ENCODE results near the gene TRAPPC10. TPM values are rescaled to one million over a fixed set of nuclear protein-coding genes. Genes with fewer than 3 reads are reported as not detected.

TRAPPC10 gene
- total RNA-seq, 5 donors from 2014 or later (not counting 1 experiment from before 2014, with no cell fraction given) = 82.5 to 144 (median 92.2) TPM

DNA sequence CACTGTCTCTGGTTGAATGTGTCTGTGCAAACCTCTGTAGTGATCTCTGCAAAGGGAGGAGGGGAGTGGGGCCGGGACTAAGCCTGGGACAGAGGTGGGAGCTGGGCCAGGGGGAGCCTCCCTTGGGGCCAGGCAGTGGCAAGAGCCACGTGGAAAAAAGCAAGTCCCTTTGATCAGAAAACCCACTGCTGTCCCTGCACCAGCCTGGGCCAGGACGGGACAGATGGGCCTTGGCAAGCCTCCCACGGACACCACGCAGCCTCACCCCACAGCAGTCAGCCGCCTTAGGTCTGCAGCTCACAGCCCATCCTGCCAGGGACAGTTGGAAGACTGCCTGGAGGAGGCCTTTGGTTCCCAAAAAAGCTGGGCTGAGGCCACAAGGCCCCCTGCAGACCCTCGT lies 11.7 kb upstream of the TRAPPC10 start:
- no peak overlapping the region for H3K27ac ChIP-seq (ENCODE audit: low read length)
- H3K4me1 Mint-ChIP-seq = no peaks in the 10 kb centered on the region

DNA sequence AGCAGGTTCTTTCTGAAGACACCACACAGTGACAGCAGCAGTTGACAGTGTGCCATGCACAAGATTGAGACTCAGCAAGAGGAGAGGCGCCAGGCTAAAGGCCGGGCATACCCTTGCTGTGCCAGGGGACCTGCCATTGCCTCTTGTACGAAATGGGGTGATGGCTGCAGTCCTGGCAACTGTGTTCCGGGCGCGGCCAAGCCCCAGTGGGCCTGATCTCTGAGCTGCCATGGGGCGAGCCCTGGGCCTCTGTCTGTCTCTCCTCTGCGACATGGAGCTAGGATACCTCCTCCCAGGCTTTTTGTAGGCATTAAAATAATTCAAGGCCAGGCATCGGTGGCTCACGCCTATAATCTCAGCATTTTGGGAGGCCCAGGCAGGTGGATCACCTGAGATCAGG lies 9.6 kb upstream of the TRAPPC10 start:
- H3K9me3 ChIP-seq = no peaks in the 10 kb centered on the region
- DNase-seq (no peak), ATAC-seq (replicated peaks in 1 of 4) (no peak)
- H3K36me3 ChIP-seq (ENCODE audit: control insufficient read depth in 2 of 2, extremely low read depth in 1 of 2, insufficient read depth in 1 of 2, low read length in 1 of 2) = no peaks in the 10 kb centered on the region
- H3K4me3 ChIP-seq (ENCODE audit: control insufficient read depth in 1 of 2, extremely low read depth in 1 of 2, low read length in 1 of 2) = no peak overlapping the region
- H3K36me3 Mint-ChIP-seq = no peaks in the 10 kb centered on the region
- no peak overlapping the region for H3K27ac ChIP-seq (ENCODE audit: low read length)
- no peaks in the 10 kb centered on the region for H3K27me3 Mint-ChIP-seq
- H3K4me1 Mint-ChIP-seq = no peaks in the 10 kb centered on the region
- H3K27me3 ChIP-seq (replicated peaks in 1 of 2; ENCODE audit: control insufficient read depth in 2 of 2, extremely low read depth in 1 of 2, insufficient read depth in 2 of 2, low read length in 1 of 2) = peaks cover 0 to 16% of the 10 kb centered on the region in 2 experiments
- 89% methylated on average over 10 of the region's 10 CpGs for WGBS (ENCODE audit: insufficient coverage)
- H3K27ac Mint-ChIP-seq = no peak overlapping the region
- ChIA-PET POLR2A (no interaction called here), CTCF (no interaction called here)
- no peaks in the 10 kb centered on the region for H3K4me1 ChIP-seq (ENCODE audit: control insufficient read depth in 1 of 2, extremely low read depth in 1 of 2, insufficient read depth in 2 of 2, low read length in 2 of 2)
- H3K4me3 Mint-ChIP-seq = no peak overlapping the region
- H3K9me3 Mint-ChIP-seq = no peaks in the 10 kb centered on the region

More for the DNA sequence above, 11.7 kb upstream of the TRAPPC10 start:
- Mint-ChIP-seq H3K9me3 (no peaks in the 10 kb centered on the region), H3K27ac (no peak overlapping the region), H3K27me3 (no peaks in the 10 kb centered on the region), H3K4me3 (no peak overlapping the region), H3K36me3 (no peaks in the 10 kb centered on the region)
- ATAC-seq (replicated peaks in 1 of 4) (no peak), DNase-seq (no peak)
- ChIA-PET POLR2A (no interaction called here), CTCF (no interaction called here)
- no peak overlapping the region for H3K4me3 ChIP-seq (ENCODE audit: control insufficient read depth in 1 of 2, extremely low read depth in 1 of 2, low read length in 1 of 2)
- peaks cover 0 to 23% of the 10 kb centered on the region in 2 experiments for H3K27me3 ChIP-seq (replicated peaks in 1 of 2; ENCODE audit: control insufficient read depth in 2 of 2, extremely low read depth in 1 of 2, insufficient read depth in 2 of 2, low read length in 1 of 2)
- no peaks in the 10 kb centered on the region for H3K9me3 ChIP-seq
- no peaks in the 10 kb centered on the region for H3K36me3 ChIP-seq (ENCODE audit: control insufficient read depth in 2 of 2, extremely low read depth in 1 of 2, insufficient read depth in 1 of 2, low read length in 1 of 2)
- no peaks in the 10 kb centered on the region for H3K4me1 ChIP-seq (ENCODE audit: control insufficient read depth in 1 of 2, extremely low read depth in 1 of 2, insufficient read depth in 2 of 2, low read length in 2 of 2)
- 66% methylated on average over 6 of the region's 7 CpGs for WGBS (ENCODE audit: insufficient coverage)

DNA sequence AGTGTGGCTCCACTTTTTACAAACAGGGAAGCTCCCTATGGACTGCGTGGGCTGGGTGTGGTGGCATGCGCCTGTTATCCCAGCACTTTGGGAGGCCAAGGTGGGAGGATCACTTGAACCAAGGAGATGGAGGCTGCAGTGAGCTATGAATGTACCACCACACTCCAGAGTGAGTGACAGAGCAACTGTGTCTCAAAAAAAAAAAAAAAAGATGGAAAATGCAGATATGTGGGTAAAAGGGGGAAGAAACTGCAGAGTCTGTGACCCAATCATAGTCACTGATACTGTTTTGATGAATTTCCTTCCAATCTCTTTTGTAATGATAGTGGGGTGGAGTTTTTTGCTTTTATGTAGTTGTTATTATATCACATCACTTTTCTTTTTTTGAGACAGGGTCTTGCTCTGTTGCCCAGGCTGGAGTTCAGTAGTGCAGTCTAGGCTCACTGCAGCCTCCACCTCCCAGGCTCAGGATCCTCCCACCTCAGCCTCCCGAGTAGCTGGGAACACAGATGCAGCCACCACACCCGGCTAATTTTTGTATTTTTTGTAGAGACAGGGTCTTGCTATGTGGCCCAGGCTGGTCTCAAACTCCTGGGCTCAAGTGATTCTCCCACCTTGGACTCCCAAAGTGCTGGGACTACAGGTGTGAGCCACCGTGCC lies 8.7 kb upstream of the TRAPPC10 start:
- 86% methylated on average over 2 of the region's 5 CpGs for WGBS (ENCODE audit: insufficient coverage)
- no peak overlapping the region for H3K4me3 Mint-ChIP-seq

DNA sequence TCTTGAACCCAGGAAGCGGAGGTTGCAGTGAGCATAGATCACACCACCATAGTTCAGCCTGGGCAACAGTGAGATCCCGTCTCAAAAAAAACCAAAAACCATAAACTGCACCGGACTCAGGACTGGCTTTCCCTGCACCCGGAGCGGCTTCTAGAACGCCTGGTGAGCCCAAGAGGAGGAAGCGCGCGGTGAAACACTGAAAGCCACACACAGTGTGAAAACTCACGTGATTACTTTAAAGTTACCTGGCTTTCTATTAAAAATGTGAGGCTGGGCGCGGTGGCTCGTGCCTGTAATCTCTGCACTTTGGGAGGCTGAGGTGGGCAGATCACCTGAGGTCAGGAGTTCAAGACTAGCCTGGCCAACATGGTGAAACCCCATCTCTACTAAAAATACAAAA lies 7.0 kb upstream of the TRAPPC10 start:
- no peak overlapping the region for H3K4me3 Mint-ChIP-seq
- H3K9me3 Mint-ChIP-seq = no peaks in the 10 kb centered on the region
- H3K4me1 ChIP-seq (ENCODE audit: control insufficient read depth in 1 of 2, extremely low read depth in 1 of 2, insufficient read depth in 2 of 2, low read length in 2 of 2) = no peaks in the 10 kb centered on the region
- ChIA-PET CTCF (no interaction called here), POLR2A (no interaction called here)
- H3K27me3 ChIP-seq (replicated peaks in 1 of 2; ENCODE audit: control insufficient read depth in 2 of 2, extremely low read depth in 1 of 2, insufficient read depth in 2 of 2, low read length in 1 of 2) = peaks cover 0 to 12% of the 10 kb centered on the region in 2 experiments
- ATAC-seq (replicated peaks in 1 of 4) (no peak), DNase-seq (no peak)
- H3K36me3 Mint-ChIP-seq = no peaks in the 10 kb centered on the region
- H3K4me1 Mint-ChIP-seq = peaks cover 0 to 3% (median 1%) of the 10 kb centered on the region in 3 donors
- no peak overlapping the region for H3K27ac Mint-ChIP-seq
- 94% methylated on average over 9 of the region's 13 CpGs for WGBS (ENCODE audit: insufficient coverage)
- no peaks in the 10 kb centered on the region for H3K36me3 ChIP-seq (ENCODE audit: control insufficient read depth in 2 of 2, extremely low read depth in 1 of 2, insufficient read depth in 1 of 2, low read length in 1 of 2)
- H3K4me3 ChIP-seq (ENCODE audit: control insufficient read depth in 1 of 2, extremely low read depth in 1 of 2, low read length in 1 of 2) = no peak overlapping the region
- no peaks in the 10 kb centered on the region for H3K27me3 Mint-ChIP-seq
- no peaks in the 10 kb centered on the region for H3K9me3 ChIP-seq
- H3K27ac ChIP-seq (ENCODE audit: low read length) = no peak overlapping the region

More for the DNA sequence above, 8.7 kb upstream of the TRAPPC10 start:
- Mint-ChIP-seq H3K27me3 (no peaks in the 10 kb centered on the region), H3K9me3 (no peaks in the 10 kb centered on the region), H3K4me1 (no peaks in the 10 kb centered on the region), H3K27ac (no peak overlapping the region), H3K36me3 (no peaks in the 10 kb centered on the region)
- Histone ChIP-seq H3K27me3 (replicated peaks in 1 of 2; ENCODE audit: control insufficient read depth in 2 of 2, extremely low read depth in 1 of 2, insufficient read depth in 2 of 2, low read length in 1 of 2) (peaks cover 0 to 12% of the 10 kb centered on the region in 2 experiments), H3K4me3 (ENCODE audit: control insufficient read depth in 1 of 2, extremely low read depth in 1 of 2, low read length in 1 of 2) (no peak overlapping the region), H3K4me1 (ENCODE audit: control insufficient read depth in 1 of 2, extremely low read depth in 1 of 2, insufficient read depth in 2 of 2, low read length in 2 of 2) (no peaks in the 10 kb centered on the region), H3K9me3 (no peaks in the 10 kb centered on the region), H3K36me3 (ENCODE audit: control insufficient read depth in 2 of 2, extremely low read depth in 1 of 2, insufficient read depth in 1 of 2, low read length in 1 of 2) (no peaks in the 10 kb centered on the region), H3K27ac (ENCODE audit: low read length) (no peak overlapping the region)
- CTCF ChIA-PET = no interaction called here
- ATAC-seq (replicated peaks in 1 of 4) (no peak), DNase-seq (no peak)
- POLR2A ChIA-PET = no interaction called here

DNA sequence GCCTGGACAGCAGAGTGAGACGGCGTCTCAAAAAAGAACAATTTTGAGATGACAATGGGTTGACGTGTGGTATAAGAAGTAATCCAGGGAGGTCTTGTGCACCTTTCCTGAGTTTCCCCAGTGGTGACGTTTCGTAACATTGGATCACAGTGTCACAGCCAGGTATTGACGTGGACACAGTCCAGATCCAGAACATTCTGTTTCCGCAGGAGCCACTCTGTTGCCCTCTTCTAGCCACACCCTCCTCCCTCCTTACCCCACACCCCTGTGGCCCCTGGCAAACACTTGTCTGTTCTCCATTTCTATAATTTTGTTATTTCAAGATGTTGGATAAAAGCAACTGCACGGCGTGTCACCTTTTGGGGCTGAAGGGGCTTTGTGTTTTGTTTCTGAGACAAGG lies 6.5 kb upstream of the TRAPPC10 start:
- Histone ChIP-seq H3K9me3 (no peaks in the 10 kb centered on the region), H3K27ac (ENCODE audit: low read length) (no peak overlapping the region), H3K4me1 (ENCODE audit: control insufficient read depth in 1 of 2, extremely low read depth in 1 of 2, insufficient read depth in 2 of 2, low read length in 2 of 2) (no peaks in the 10 kb centered on the region), H3K4me3 (ENCODE audit: control insufficient read depth in 1 of 2, extremely low read depth in 1 of 2, low read length in 1 of 2) (no peak overlapping the region), H3K36me3 (ENCODE audit: control insufficient read depth in 2 of 2, extremely low read depth in 1 of 2, insufficient read depth in 1 of 2, low read length in 1 of 2) (no peaks in the 10 kb centered on the region), H3K27me3 (replicated peaks in 1 of 2; ENCODE audit: control insufficient read depth in 2 of 2, extremely low read depth in 1 of 2, insufficient read depth in 2 of 2, low read length in 1 of 2) (peaks cover 0 to 12% of the 10 kb centered on the region in 2 experiments)
- Mint-ChIP-seq H3K9me3 (no peaks in the 10 kb centered on the region), H3K36me3 (no peaks in the 10 kb centered on the region), H3K4me3 (no peak overlapping the region), H3K27me3 (no peaks in the 10 kb centered on the region), H3K27ac (no peak overlapping the region), H3K4me1 (peaks cover 3 to 8% (median 6%) of the 10 kb centered on the region in 3 donors)
- ChIA-PET POLR2A (no interaction called here), CTCF (no interaction called here)
- DNase-seq (no peak), ATAC-seq (replicated peaks in 1 of 4) (no peak)
- 97% methylated on average over 5 of the region's 9 CpGs for WGBS (ENCODE audit: insufficient coverage)

DNA sequence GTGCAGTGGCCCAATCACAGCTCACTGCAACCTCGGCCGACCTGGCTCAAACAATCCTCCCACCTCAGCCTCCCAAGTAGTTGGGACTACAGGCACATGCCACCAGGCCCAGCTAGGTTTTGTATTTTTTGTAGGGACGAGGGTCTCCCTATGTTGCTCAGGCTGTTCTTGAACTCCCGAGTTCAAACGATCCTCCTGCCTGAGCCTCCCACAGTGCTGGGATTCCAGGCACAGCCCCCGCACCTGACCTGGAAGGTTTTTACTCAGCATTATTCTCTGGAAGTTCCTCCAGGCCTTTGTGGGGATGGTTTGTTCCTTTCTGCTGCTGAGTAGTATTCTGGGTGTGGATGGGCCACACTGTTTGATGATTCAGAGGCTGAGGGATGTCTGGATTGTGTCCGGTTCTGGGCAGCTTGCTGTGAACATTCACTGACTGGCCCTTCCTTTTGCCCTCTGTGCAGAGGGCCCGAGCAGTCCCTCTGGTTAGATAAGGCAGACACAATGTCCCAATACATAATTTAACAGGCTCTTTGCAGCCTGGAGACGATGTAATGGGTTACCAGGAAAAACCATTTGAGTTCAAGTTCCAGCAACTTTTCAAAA lies 6.0 kb upstream of the TRAPPC10 start:
- no peaks in the 10 kb centered on the region for H3K36me3 Mint-ChIP-seq
- 81% methylated on average over 5 of the region's 9 CpGs for WGBS (ENCODE audit: insufficient coverage)
- no peak overlapping the region for H3K4me3 ChIP-seq (ENCODE audit: control insufficient read depth in 1 of 2, extremely low read depth in 1 of 2, low read length in 1 of 2)
- H3K36me3 ChIP-seq (ENCODE audit: control insufficient read depth in 2 of 2, extremely low read depth in 1 of 2, insufficient read depth in 1 of 2, low read length in 1 of 2) = no peaks in the 10 kb centered on the region
- H3K27ac ChIP-seq (ENCODE audit: low read length) = no peak overlapping the region
- ChIA-PET POLR2A (no interaction called here), CTCF (no interaction called here)
- ATAC-seq (replicated peaks in 1 of 4) (no peak), DNase-seq (no peak)
- H3K27me3 ChIP-seq (replicated peaks in 1 of 2; ENCODE audit: control insufficient read depth in 2 of 2, extremely low read depth in 1 of 2, insufficient read depth in 2 of 2, low read length in 1 of 2) = peaks cover 0 to 7% of the 10 kb centered on the region in 2 experiments
- no peaks in the 10 kb centered on the region for H3K9me3 ChIP-seq
- H3K4me1 ChIP-seq (ENCODE audit: control insufficient read depth in 1 of 2, extremely low read depth in 1 of 2, insufficient read depth in 2 of 2, low read length in 2 of 2) = peaks cover 0 to 2% of the 10 kb centered on the region in 2 experiments
- no peak overlapping the region for H3K4me3 Mint-ChIP-seq
- H3K9me3 Mint-ChIP-seq = no peaks in the 10 kb centered on the region
- no peaks in the 10 kb centered on the region for H3K27me3 Mint-ChIP-seq
- H3K27ac Mint-ChIP-seq = no peak overlapping the region
- peaks cover 6 to 12% (median 10%) of the 10 kb centered on the region in 3 donors for H3K4me1 Mint-ChIP-seq

Data from T-cell (primary cell).